ENCODE results near the gene OAT.

The OAT gene

DNA sequence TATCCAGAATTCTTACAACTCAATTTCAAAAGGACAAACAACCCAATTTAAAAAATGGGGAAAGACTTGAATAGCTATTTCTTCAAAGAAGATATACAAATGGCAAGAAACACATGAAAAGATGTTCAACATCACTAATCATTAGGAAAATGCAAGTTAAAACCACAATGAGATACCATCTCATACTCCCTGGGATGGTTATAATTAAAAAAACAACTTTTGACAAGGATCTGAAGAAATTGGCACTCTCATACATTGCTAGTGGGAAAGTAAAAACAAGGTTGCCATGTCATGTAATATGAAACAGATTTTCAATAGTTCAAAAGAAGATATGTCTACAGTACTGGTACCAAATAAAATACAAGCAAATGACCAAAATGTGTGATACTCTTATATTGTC lies 9.0 kb downstream of the OAT start:
- DNase-seq, result no peak

- DNase-seq, result no peak
Observed at GRCh38 chr10:124408357-124408756, 10.4 kb downstream of the OAT start.

DNA sequence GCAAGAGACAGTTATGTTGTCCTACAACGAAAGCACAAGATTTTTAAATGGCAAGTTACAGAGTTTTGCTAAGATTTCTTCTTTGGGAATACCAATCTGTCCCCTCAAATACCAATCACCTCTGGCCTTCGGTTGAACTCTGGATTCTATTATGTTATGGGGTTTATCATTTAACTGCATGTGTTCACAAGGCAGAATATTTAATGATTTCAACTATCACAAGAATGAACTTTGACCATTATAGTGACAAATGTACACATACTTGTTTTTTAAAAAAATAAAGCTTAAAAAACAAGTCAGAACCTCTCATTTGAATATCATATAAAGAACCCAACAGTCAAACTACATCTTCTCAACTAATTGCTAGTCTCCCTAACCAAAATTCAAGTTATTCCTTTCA lies 11.3 kb downstream of the OAT start:
- DNase-seq, result no peak

- DNase-seq, result peak; percentile 42
Observed at GRCh38 chr10:124403548-124403947, 15.2 kb downstream of the OAT start.

GRCh38 chr10:124402273-124402672 lies 16.4 kb downstream of the OAT start:
- DNase-seq, result no peak

GRCh38 chr10:124401633-124402032 lies 17.1 kb downstream of the OAT start:
- DNase-seq, result no peak

GRCh38 chr10:124394583-124394982 lies 24.1 kb downstream of the OAT start:
- DNase-seq, result no peak

GRCh38 chr10:124392626-124393342 lies 25.9 kb downstream of the OAT start:
- DNase-seq, result no peak

GRCh38 chr10:124390471-124391187 lies 28.1 kb downstream of the OAT start:
- DNase-seq, result no peak

- no peak for DNase-seq
Observed at GRCh38 chr10:124389613-124390361, 28.9 kb downstream of the OAT start.

DNA sequence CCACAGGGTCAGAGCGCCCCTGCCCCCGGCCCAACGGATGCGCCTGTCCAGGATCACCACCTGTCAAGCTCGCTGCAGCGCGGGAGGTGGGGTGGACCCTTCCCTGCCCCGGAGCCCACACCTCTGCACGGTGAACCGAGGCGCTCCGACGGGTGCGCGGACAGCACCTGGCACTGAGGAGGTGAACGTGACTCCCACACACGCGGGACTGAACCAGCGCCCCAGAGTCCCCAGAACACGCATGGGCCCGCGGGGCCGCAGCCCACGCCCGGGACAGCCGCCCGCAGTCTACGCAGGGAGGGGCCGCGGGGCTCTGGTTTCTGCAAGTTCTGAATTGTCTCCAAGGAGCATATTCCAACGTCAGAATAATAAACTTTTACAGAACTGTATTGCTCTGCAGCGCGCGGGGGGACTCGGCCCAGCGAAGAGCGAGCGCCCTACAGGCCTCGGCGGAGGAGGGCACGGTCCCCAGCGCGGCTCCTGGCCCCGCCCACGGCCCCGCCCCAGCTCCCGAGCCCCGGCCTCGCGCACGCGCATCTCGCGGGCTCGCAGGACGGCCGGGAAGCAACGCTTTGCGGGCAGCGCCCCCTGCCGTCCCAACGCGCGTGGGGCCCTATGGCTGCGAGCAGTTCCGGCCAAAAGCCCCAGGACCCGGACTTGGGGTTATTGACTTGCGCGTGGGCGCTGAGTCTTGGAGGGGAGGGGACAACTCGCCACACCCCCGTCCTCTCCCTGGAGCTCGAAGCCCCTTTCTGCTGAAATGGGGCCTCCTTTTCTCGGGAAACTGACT lies 29.7 kb downstream of the OAT start:
- peak; percentile 84 for DNase-seq

GRCh38 chr10:124388476-124388822 lies 30.3 kb downstream of the OAT start:
- DNase-seq, result no peak

GRCh38 chr10:124387078-124387874 lies 31.4 kb downstream of the OAT start:
- DNase-seq, result no peak

- no peak for DNase-seq
Observed at GRCh38 chr10:124386186-124387077, 32.3 kb downstream of the OAT start.

DNA sequence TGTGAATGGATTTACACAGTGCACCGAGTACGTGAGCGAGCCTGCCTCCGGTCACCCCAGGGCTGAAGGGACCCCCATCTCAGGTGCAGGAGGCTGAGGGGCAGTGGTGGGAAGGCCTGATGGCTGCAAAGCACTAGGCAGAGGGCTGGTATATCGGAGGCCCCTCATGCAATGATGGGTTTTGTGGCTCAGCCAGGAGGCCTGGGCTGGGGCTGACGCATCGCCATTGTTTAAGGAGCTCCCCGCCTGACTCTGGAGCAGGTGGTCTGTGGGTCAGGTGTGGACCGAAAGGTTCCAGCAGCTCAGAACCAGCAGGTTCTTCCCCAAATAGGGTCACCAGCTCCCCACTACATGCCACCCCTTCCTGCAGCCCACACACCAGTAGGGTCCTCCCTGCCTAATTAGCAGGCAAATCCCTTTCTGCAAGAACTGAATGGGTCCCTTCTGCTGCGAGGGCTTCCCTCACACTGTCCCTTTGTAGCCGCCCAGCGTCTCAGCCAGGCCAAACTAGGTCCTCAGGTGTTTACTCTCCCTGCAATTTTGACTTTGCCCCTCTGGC lies 33.0 kb downstream of the OAT start:
- DNase-seq, result no peak

- no peak for DNase-seq
Observed at GRCh38 chr10:124384591-124385190, 34.0 kb downstream of the OAT start.

- DNase-seq, result no peak
Observed at GRCh38 chr10:124384172-124384571, 34.6 kb downstream of the OAT start.

DNA sequence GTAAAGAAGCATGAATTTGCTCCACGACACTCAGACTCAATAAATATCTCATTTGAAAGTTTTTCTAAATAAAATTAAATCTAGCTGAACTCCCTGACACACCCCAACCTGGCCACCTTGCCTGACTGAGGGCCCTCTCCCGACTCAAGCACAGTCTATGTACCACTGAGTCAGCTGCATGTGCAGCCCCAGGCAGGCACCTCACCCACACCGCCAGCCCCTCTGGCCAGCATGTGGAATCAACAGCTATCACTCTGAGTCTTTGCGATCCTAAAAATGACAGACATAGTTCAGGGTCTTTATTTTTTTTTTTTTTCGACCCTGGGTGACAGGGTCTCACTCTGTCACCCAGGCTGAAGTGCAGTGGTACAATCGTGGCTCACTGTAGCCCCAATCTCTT lies 35.2 kb downstream of the OAT start:
- DNase-seq, result no peak

DNA sequence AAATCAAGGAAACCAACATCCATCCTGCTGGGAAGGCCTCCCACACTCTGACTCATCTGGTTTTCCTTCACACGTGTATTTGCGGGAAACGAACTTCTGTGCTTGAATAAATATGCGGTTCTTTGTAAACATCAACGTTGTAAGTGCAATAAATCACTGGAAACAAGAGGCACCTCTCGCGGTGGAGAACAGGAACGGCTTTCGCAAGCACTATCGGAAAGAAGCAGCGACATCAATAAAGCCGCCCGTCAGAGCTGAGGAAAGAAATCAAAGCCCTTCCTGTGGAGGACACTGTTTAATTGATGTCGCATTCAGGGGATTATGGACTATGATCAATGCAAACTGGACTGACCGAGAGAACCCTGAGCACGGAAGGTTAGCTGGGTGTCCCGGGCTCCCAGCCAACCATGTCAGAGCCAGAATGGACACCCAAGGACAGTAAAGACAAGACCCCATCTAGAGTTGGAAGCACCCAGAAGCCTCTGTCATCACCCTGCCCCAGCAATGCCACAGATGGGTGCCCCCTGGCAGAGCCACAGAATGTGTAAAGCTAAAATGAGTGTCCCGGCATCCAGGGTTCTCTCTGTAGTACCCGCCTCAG lies 37.6 kb downstream of the OAT start:
- no peak for DNase-seq

Data from right kidney (tissue), 1 donor.